Ishikawa (cell line): Measurements from ENCODE around the gene TAS2R50.

Experiments used
- CREB1 ChIP-seq: IDR thresholded peaks from 2 replicates; pipeline ENCODE4 v1.6.1; 2012; ENCODE audit warnings: low read depth
- FOXM1 ChIP-seq: IDR thresholded peaks from 2 replicates; pipeline ENCODE4 v1.6.1; 2012; ENCODE audit warnings: low read depth, borderline replicate concordance
- MAX ChIP-seq: IDR thresholded peaks from 2 replicates; pipeline ENCODE4 v1.6.1; 2012
- RAD21 ChIP-seq: IDR thresholded peaks from 2 replicates; pipeline ENCODE4 v1.6.1; 2012; ENCODE audit warnings: low read depth
- YY1 ChIP-seq: IDR thresholded peaks from 2 replicates; pipeline ENCODE4 v1.6.1; 2012; ENCODE audit warnings: low read depth
- ZBTB7A ChIP-seq: IDR thresholded peaks from 2 replicates; pipeline ENCODE4 v1.6.1; 2012; ENCODE audit warnings: low read depth

- no peak for TF ChIP-seq RAD21
- TF ChIP-seq CREB1 = no peak
- TF ChIP-seq YY1 = no peak
- no peak for TF ChIP-seq ZBTB7A
- no peak for TF ChIP-seq FOXM1
- TF ChIP-seq MAX = no peak
These were observed 39.4 kb upstream of the TAS2R50 start for GRCh38 chr12:11026118-11026517.
